Ascending aorta (tissue), 2 donors: ENCODE measurements around the gene ZNF804A. TPM values are rescaled to one million over a fixed set of nuclear protein-coding genes. Genes with fewer than 3 reads are reported as not detected.

Source experiments
- DNase-seq, 2 donors: peaks; one replicate each; pipeline ENCODE4 v3.0.0-alpha.2; 2019; ENCODE audit warnings: low spot score in 2 of 2
- H3K27ac ChIP-seq, 2 donors: fragments of 200-600 bp; sonication (generic); one replicate each; pipeline ENCODE4 v1.5.1; 2016 to 2017; ENCODE audit warnings: mild to moderate bottlenecking in 1 of 2
- H3K27me3 ChIP-seq: fragments of 200-600 bp; sonication (generic); one replicate; pipeline ENCODE4 v1.5.1; 2017
- H3K36me3 ChIP-seq, 2 donors: fragments of 200-600 bp; sonication (generic); one replicate each; pipeline ENCODE4 v1.5.1; 2016
- H3K4me1 ChIP-seq, 2 donors: fragments of 200-600 bp; sonication (generic); one replicate each; pipeline ENCODE4 v1.5.1; 2016 to 2017; ENCODE audit warnings: mild to moderate bottlenecking in 1 of 2
- H3K4me3 ChIP-seq, 2 donors: fragments of 200-600 bp; sonication (generic); one replicate each; pipeline ENCODE4 v1.5.1; 2016 to 2017; ENCODE audit warnings: mild to moderate bottlenecking in 1 of 2
- H3K9me3 ChIP-seq, 2 donors: fragments of 200-600 bp; sonication (generic); one replicate each; pipeline ENCODE4 v1.5.1; 2016
- CTCF ChIP-seq, 3 experiments: fragments of 200-600 bp in 2 of 3; fragments of 450-650 bp in 1 of 3; sonication (generic) in 2 of 3; IDR thresholded peaks; one replicate each; pipeline ENCODE4 v1.5.1; 2016 to 2019; ENCODE audit warnings: antibody characterized with exemption in 3 of 3, mild to moderate bottlenecking in 1 of 3, moderate library complexity in 1 of 3
- intact Hi-C: fragments of 100-400 bp; cut with DNase I; formaldehyde crosslinking; loops from one replicate; pipeline ENCODE4 v1.15.1; 2023
- total RNA-seq: library from RNA; depleted of rRNA; stranded (reverse); fragments of >200 nt; gene quantifications from one replicate; pipeline ENCODE4 v1.1.0, GENCODE V29; 2016

ZNF804A gene
- total RNA-seq, 1 donor from 2014 or later = not detected

DNA sequence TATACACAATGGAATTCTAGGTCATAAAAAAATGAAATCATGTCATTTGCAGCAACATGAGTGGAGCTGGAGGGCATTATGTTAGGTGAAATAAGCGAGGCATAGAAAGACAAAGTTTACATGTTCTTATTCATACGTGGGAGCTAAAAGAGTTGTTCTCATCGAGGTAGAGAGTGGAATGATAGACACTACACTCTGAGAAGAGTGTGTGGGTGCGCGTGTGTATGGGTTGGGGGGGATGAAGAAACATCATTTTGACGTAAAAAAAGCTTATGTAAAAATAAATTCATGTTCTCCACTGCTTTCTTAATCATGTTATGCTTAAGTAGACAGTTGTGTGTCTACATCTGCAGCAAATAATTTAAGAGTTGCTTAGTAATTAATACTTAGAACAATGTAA is 123.6 kb downstream of the ZNF804A start:
- H3K4me1 ChIP-seq = no peaks in the 10 kb centered on the region
- DNase-seq = no peak
- no peaks in the 10 kb centered on the region for H3K27me3 ChIP-seq
- no peaks in the 10 kb centered on the region for H3K36me3 ChIP-seq
- no peaks in the 10 kb centered on the region for H3K9me3 ChIP-seq
- H3K4me3 ChIP-seq = no peak overlapping the region
- H3K27ac ChIP-seq = no peak overlapping the region
- intact Hi-C loops = no loop called here
- TF ChIP-seq CTCF (IDR thresholded peaks at IDR 0.05) = no peak

DNA sequence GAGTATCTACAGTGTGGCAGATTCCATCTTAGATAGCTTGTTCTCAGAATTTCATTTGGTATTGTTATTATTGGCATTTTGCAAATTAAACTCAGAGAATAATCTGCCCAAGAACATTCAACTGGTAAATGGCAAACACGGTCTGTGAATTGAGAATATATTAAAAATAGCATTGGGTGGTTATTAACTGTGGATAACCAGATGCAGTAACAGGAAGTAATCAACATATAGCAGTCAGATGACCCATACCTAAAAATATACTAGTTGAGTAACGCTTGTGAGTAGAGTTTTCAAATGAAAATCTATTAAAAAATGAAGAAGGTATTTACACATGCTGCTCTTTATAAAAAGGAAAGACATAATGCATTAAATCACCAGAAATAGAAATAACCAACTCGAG is 129.5 kb downstream of the ZNF804A start:
- H3K27ac ChIP-seq = no peak overlapping the region
- no peaks in the 10 kb centered on the region for H3K9me3 ChIP-seq
- H3K4me3 ChIP-seq = no peak overlapping the region
- TF ChIP-seq CTCF (IDR thresholded peaks at IDR 0.05) = no peak
- no peaks in the 10 kb centered on the region for H3K27me3 ChIP-seq
- H3K36me3 ChIP-seq = no peaks in the 10 kb centered on the region
- H3K4me1 ChIP-seq = no peaks in the 10 kb centered on the region
- no peak for DNase-seq
- intact Hi-C loops = no loop called here

DNA sequence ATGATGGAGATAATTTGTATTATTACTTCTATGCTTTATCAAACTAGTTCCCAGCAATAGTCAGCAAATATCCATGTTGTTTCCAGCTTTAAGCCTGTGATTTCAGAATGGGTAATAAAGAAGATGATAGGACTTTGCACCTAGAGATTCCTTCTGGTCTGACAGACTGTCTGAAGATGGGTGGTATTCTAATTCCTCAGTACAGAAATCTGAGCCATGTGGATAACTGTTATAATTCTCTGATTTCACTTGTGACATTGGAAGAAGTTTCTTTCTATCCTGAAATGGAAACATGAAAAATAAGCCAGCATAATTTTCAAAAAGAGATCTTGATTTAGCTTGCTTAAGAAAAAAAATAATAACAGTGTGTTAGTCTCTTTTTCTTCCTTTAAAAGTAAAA is 130.1 kb downstream of the ZNF804A start:
- H3K4me3 ChIP-seq = no peak overlapping the region
- intact Hi-C loops = no loop called here
- no peaks in the 10 kb centered on the region for H3K36me3 ChIP-seq
- no peak overlapping the region for H3K27ac ChIP-seq
- H3K27me3 ChIP-seq = no peaks in the 10 kb centered on the region
- TF ChIP-seq CTCF (IDR thresholded peaks at IDR 0.05) = no peak
- no peak for DNase-seq
- no peaks in the 10 kb centered on the region for H3K9me3 ChIP-seq
- H3K4me1 ChIP-seq = no peaks in the 10 kb centered on the region

GRCh38 chr2:184729581-184729980 is 131.3 kb downstream of the ZNF804A start:
- no peaks in the 10 kb centered on the region for H3K27me3 ChIP-seq
- H3K27ac ChIP-seq = no peak overlapping the region
- H3K9me3 ChIP-seq = no peaks in the 10 kb centered on the region
- intact Hi-C loops = no loop called here
- H3K4me3 ChIP-seq = no peak overlapping the region
- no peaks in the 10 kb centered on the region for H3K4me1 ChIP-seq
- no peak for TF ChIP-seq CTCF (IDR thresholded peaks at IDR 0.05)
- no peak for DNase-seq
- H3K36me3 ChIP-seq = no peaks in the 10 kb centered on the region

DNA sequence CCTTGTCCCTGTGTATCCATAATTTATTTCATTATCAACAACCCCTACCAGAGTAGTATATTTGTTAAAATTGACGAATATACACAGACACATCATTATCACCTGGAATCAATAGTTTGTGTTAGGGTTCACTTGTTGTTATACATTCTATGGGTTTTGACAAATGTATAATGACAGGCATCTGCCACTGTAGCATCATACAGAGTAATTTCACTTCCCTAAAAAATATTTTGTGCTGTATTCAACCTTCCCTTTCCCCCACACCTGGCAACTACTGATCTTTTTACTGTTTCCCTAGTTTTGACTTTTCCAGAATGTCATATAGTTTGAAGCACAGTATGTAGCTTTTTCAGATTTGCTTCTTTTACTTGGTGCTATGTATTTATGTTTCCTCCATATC is 132.0 kb downstream of the ZNF804A start:
- Histone ChIP-seq H3K4me1 (no peaks in the 10 kb centered on the region), H3K36me3 (no peaks in the 10 kb centered on the region), H3K4me3 (no peak overlapping the region), H3K27me3 (no peaks in the 10 kb centered on the region), H3K27ac (no peak overlapping the region), H3K9me3 (no peaks in the 10 kb centered on the region)
- no peak for TF ChIP-seq CTCF (IDR thresholded peaks at IDR 0.05)
- intact Hi-C loops = no loop called here
- no peak for DNase-seq

- TF ChIP-seq CTCF (IDR thresholded peaks at IDR 0.05) = no peak
- Histone ChIP-seq H3K4me1 (no peaks in the 10 kb centered on the region), H3K4me3 (no peak overlapping the region), H3K27me3 (no peaks in the 10 kb centered on the region), H3K36me3 (no peaks in the 10 kb centered on the region), H3K9me3 (no peaks in the 10 kb centered on the region), H3K27ac (no peak overlapping the region)
- DNase-seq = no peak
- intact Hi-C loops = no loop called here
Measured at GRCh38 chr2:184734338-184734737, 136.0 kb downstream of the ZNF804A start.
